PC-3 (cell line): ENCODE data around the gene ZNF771.
A peak's percentile ranks its signal among the peaks of the same experiment; 100 is the strongest.

Source experiments
- CTCF ChIP-seq: fragments of 300-600 bp; sonication (generic); conservative IDR thresholded peaks from 2 replicates; pipeline ENCODE4 v1.5.1; 2017; ENCODE audit warnings: antibody characterized with exemption, low read depth, mild to moderate bottlenecking, low read length
- EZH2 ChIP-seq: fragments of 300-600 bp; sonication (generic); IDR thresholded peaks from one replicate; pipeline ENCODE4 v1.6.1; 2017; ENCODE audit warnings: antibody characterized with exemption, mild to moderate bottlenecking, low read length; ENCODE audit not compliant: unreplicated experiment

- TF ChIP-seq EZH2, result no peak
- TF ChIP-seq CTCF, result peak; percentile 33; the same call in 1 of the 2 replicates
Observed at GRCh38 chr16:30417529-30418349, 10.3 kb downstream of the ZNF771 start.
